GM21526 (cell line): Measurements from ENCODE around the gene USP20.
A peak's percentile ranks its signal among the peaks of the same experiment; 100 is the strongest.
"Not testable (repeated sequence)": the region's sequence is repeated elsewhere in the genome, so short reads cannot be mapped to it uniquely, and the experiment has no call there.

ENCODE experiments used
- ATAC-seq: cut with Tn5 transposase; IDR thresholded peaks from one replicate; pipeline ENCODE4 v1.9.1; 2021; ENCODE audit warnings: moderate library complexity; ENCODE audit not compliant: unreplicated experiment, low FRiP score

The USP20 gene

GRCh38 chr9:129887334-129888292 is 52.4 kb downstream of the USP20 start:
- no peak for ATAC-seq

GRCh38 chr9:129888293-129889121 is 53.2 kb downstream of the USP20 start:
- peak; percentile 48 for ATAC-seq

GRCh38 chr9:129889122-129889940 is 54.1 kb downstream of the USP20 start:
- ATAC-seq = no peak

- ATAC-seq = no peak
Observed at GRCh38 chr9:129889941-129890717, 54.9 kb downstream of the USP20 start.

DNA sequence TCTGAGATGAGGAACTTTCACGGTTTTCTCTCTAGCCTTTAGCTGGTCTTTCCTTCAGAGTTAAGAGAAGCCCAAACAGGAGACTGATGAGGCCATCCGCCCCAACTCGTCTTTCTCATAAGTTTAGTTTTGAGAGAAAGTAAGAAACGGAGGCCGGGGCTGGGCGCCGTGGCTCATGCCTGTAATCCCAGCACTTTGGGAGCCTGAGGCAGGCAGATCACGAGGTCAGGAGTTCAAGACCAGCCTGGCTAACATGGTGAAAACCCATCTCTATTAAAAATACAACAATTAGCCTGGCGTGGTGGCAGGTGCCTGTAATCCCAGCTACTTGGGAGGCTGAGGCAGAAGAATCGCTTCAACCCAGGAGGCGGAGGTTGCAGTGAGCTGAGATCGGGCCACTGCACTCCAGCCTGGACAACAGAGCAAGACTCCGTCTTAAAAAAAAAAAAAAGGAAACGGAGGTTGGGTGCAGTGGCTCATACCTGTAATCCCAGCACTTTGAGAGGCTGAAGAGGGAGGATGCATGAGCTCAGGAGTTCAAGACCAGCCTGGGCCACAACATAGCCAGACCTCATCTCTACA is 55.6 kb downstream of the USP20 start:
- not testable (repeated sequence) for ATAC-seq

DNA sequence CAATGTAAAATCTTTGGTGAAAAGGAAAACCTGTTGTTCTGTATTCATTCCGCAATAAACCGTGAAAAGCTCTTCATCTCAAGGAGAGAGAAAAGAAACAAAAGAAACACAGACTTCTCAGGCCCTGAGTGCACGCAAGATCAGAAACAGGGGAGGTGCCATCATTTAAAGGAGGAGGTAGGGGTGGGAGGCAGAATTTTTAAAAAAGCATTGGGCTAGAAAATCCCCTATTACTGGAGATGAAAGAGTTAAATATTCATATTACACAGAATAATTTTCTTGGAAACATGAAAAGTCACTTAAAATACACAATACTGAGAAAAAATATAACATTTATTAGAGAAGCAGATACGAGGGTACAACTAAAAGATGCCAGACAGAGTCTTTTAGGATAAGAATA is 56.3 kb downstream of the USP20 start:
- no peak for ATAC-seq

GRCh38 chr9:129894120-129894823 is 59.0 kb downstream of the USP20 start:
- no peak for ATAC-seq

- no peak for ATAC-seq
Observed at GRCh38 chr9:129895376-129896268, 60.4 kb downstream of the USP20 start.

DNA sequence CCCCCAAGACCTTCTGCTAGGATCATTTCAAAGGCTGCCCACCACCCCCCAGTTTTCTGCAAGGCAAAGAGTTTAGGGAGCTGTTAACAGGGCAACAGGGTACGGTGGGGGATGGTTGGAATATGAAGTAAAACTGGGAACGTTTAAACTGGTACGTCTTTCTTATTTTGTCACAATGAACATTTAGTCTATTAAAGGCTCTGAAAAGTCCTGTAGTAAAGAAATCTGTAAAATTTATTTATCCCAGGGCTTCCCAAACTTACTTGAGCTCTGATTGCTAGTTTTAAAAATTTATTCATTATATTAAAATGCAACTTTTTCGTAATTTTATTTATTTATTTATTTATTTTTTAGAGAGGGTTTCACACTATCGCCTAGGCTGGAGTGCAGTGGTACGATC is 62.0 kb downstream of the USP20 start:
- no peak for ATAC-seq

GRCh38 chr9:129898185-129898584 is 62.9 kb downstream of the USP20 start:
- no peak for ATAC-seq

DNA sequence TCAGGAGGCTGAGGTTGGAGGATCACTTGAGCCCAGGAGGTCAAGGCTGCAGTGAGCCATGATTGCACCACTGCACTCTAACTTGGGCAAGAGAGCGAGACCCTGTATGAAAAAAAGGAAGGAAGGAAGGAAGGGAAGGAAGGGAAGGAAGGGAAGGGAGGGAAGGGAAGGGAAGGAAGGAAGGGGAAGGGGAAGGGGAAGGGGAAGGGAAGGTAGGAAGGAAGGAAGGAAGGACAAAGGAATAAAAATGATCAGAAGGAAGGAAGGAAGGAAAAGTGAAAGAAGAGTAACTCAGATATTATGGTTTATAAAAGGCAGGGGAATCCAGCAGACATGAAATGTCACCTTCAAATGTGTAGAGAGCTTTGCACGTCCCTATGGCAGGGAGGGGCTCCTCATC is 64.4 kb downstream of the USP20 start:
- ATAC-seq = no peak

- peak; percentile 49 for ATAC-seq
Observed at GRCh38 chr9:129900263-129901027, 65.2 kb downstream of the USP20 start.

GRCh38 chr9:129901993-129902739 is 66.9 kb downstream of the USP20 start:
- ATAC-seq = no peak

- ATAC-seq = no peak
Observed at GRCh38 chr9:129902740-129903134, 67.5 kb downstream of the USP20 start.

GRCh38 chr9:129904734-129905133 is 69.5 kb downstream of the USP20 start:
- no peak for ATAC-seq

GRCh38 chr9:129906298-129906697 is 71.0 kb downstream of the USP20 start:
- ATAC-seq = no peak
